Measurements from ENCODE around the gene IGF2.

GRCh38 chr11:2114430-2115241, 24.6 kb downstream of the IGF2 start:
- no peak for TF ChIP-seq CTCF (optimal IDR thresholded peaks at IDR 0.05 in 1 of 3, IDR thresholded peaks at IDR 0.05 in 1 of 3, conservative IDR thresholded peaks at IDR 0.05 in 1 of 3; ENCODE audit: extremely low read depth in 1 of 3, insufficient read depth in 2 of 3, low read length in 3 of 3)
- TF ChIP-seq EZH2 (IDR thresholded peaks at IDR 0.05; ENCODE audit: low read length), result no peak
